Activated T-cell treated with anti-CD3 and anti-CD28 coated beads for 48 hours (primary cell): ENCODE data around the gene TTYH1.
A peak's percentile ranks its signal among the peaks of the same experiment; 100 is the strongest.

ENCODE experiments used
- DNase-seq: peaks from one replicate; pipeline ENCODE4 v3.0.0-alpha.2; 2020; ENCODE audit warnings: low read depth

Gene TTYH1

GRCh38 chr19:54424201-54424600 is 8.9 kb downstream of the TTYH1 start:
- DNase-seq, result no peak

- DNase-seq, result no peak
These were observed 9.6 kb downstream of the TTYH1 start for GRCh38 chr19:54424660-54425381.

GRCh38 chr19:54425382-54425723 is 10.1 kb downstream of the TTYH1 start:
- DNase-seq, result no peak

GRCh38 chr19:54426291-54426931 is 11.1 kb downstream of the TTYH1 start:
- DNase-seq, result no peak

GRCh38 chr19:54427586-54427985 is 12.3 kb downstream of the TTYH1 start:
- no peak for DNase-seq

- no peak for DNase-seq
These were observed 13.3 kb downstream of the TTYH1 start for GRCh38 chr19:54428323-54429175.

- no peak for DNase-seq
These were observed 13.9 kb downstream of the TTYH1 start for GRCh38 chr19:54429176-54429495.

- no peak for DNase-seq
These were observed 14.4 kb downstream of the TTYH1 start for GRCh38 chr19:54429545-54430227.

- peak; percentile 31 for DNase-seq
These were observed 15.3 kb downstream of the TTYH1 start for GRCh38 chr19:54430306-54431254.

- DNase-seq, result no peak
These were observed 16.1 kb downstream of the TTYH1 start for GRCh38 chr19:54431255-54431838.

- DNase-seq, result no peak
These were observed 17.0 kb downstream of the TTYH1 start for GRCh38 chr19:54432144-54432738.

- no peak for DNase-seq
These were observed 18.4 kb downstream of the TTYH1 start for GRCh38 chr19:54433697-54434096.

GRCh38 chr19:54434112-54434872 is 19.0 kb downstream of the TTYH1 start:
- DNase-seq, result no peak

- DNase-seq, result no peak
These were observed 19.6 kb downstream of the TTYH1 start for GRCh38 chr19:54434873-54435214.

GRCh38 chr19:54435551-54436016 is 20.3 kb downstream of the TTYH1 start:
- DNase-seq, result no peak

GRCh38 chr19:54436031-54436523 is 20.8 kb downstream of the TTYH1 start:
- no peak for DNase-seq

- DNase-seq, result no peak
These were observed 21.5 kb downstream of the TTYH1 start for GRCh38 chr19:54436628-54437252.

GRCh38 chr19:54439174-54439851 is 24.0 kb downstream of the TTYH1 start:
- DNase-seq, result no peak

GRCh38 chr19:54440641-54441040 is 25.4 kb downstream of the TTYH1 start:
- no peak for DNase-seq
